Measurements from ENCODE around the gene MYLK4. TPM values are rescaled to one million over a fixed set of nuclear protein-coding genes. Genes with fewer than 3 reads are reported as not detected.

Gene MYLK4
- total RNA-seq, 2 donors from 2014 or later = 1.0 to 3.6 TPM

GRCh38 chr6:2725364-2725988 lies 25.2 kb downstream of the MYLK4 start:
- H3K36me3 ChIP-seq = no peaks in the 10 kb centered on the region
- DNase-seq (ENCODE audit: low spot score) = no peak
- H3K4me1 ChIP-seq = peaks cover 0 to 29% of the 10 kb centered on the region in 2 donors
- H3K9me3 ChIP-seq = no peaks in the 10 kb centered on the region
- no peak for TF ChIP-seq CTCF (IDR thresholded peaks at IDR 0.05)
- no peaks in the 10 kb centered on the region for H3K27me3 ChIP-seq
- no peak overlapping the region for H3K4me3 ChIP-seq
- no peak overlapping the region for H3K27ac ChIP-seq

- Histone ChIP-seq H3K9me3 (no peaks in the 10 kb centered on the region), H3K4me1 (no peaks in the 10 kb centered on the region), H3K27ac (no peak overlapping the region), H3K27me3 (no peaks in the 10 kb centered on the region), H3K4me3 (no peak overlapping the region), H3K36me3 (no peaks in the 10 kb centered on the region)
- DNase-seq (ENCODE audit: low spot score) = no peak
- no peak for TF ChIP-seq CTCF (IDR thresholded peaks at IDR 0.05)
These were observed 29.5 kb downstream of the MYLK4 start for GRCh38 chr6:2721219-2721618.

GRCh38 chr6:2719093-2719455 lies 31.6 kb downstream of the MYLK4 start:
- H3K9me3 ChIP-seq = no peaks in the 10 kb centered on the region
- TF ChIP-seq CTCF (IDR thresholded peaks at IDR 0.05) = no peak
- no peak for DNase-seq (ENCODE audit: low spot score)
- no peak overlapping the region for H3K4me3 ChIP-seq
- no peaks in the 10 kb centered on the region for H3K27me3 ChIP-seq
- no peaks in the 10 kb centered on the region for H3K36me3 ChIP-seq
- no peak overlapping the region for H3K27ac ChIP-seq
- no peaks in the 10 kb centered on the region for H3K4me1 ChIP-seq

GRCh38 chr6:2718334-2719092 lies 32.2 kb downstream of the MYLK4 start:
- Histone ChIP-seq H3K9me3 (no peaks in the 10 kb centered on the region), H3K27ac (no peak overlapping the region), H3K4me1 (no peaks in the 10 kb centered on the region), H3K36me3 (no peaks in the 10 kb centered on the region), H3K4me3 (no peak overlapping the region), H3K27me3 (no peaks in the 10 kb centered on the region)
- DNase-seq (ENCODE audit: low spot score) = no peak
- no peak for TF ChIP-seq CTCF (IDR thresholded peaks at IDR 0.05)

- no peak for TF ChIP-seq CTCF (IDR thresholded peaks at IDR 0.05)
- DNase-seq (ENCODE audit: low spot score) = no peak
- no peak overlapping the region for H3K4me3 ChIP-seq
- H3K27me3 ChIP-seq = no peaks in the 10 kb centered on the region
- H3K9me3 ChIP-seq = no peaks in the 10 kb centered on the region
- no peaks in the 10 kb centered on the region for H3K4me1 ChIP-seq
- H3K27ac ChIP-seq = no peak overlapping the region
- no peaks in the 10 kb centered on the region for H3K36me3 ChIP-seq
These were observed 33.6 kb downstream of the MYLK4 start for GRCh38 chr6:2716936-2717700.
